HG02973 (cell line): ENCODE measurements around the gene CACNA1E.

Experiments
- ATAC-seq: cut with Tn5 transposase; IDR thresholded peaks from one replicate; pipeline ENCODE4 v1.9.1; 2021; ENCODE audit warnings: moderate library complexity; ENCODE audit not compliant: unreplicated experiment

CACNA1E gene

DNA sequence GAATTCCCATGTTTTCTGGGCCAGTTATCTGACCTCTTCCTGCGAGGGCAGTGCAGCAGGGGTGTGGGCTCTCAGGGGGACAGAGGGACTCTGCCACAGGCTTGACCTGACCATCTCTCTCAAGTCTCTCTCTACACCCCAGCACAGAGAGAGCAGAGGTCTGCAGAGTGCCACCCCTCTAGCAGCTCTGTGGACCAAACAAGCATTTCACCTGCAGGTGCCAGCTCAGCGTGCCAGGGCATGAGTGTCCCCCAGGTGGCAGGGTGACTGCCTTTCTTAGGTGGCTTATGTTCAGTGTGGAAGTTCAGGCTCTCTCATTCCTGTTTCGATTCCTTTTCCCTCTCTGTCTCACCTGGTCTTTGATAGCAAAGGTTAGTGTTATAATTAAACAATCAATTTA, 191.3 kb downstream of the CACNA1E start:
- ATAC-seq: no peak

GRCh38 chr1:181675091-181675917, 192.0 kb downstream of the CACNA1E start:
- ATAC-seq: no peak

- ATAC-seq: no peak
These were observed 192.5 kb downstream of the CACNA1E start for GRCh38 chr1:181675918-181676190.

DNA sequence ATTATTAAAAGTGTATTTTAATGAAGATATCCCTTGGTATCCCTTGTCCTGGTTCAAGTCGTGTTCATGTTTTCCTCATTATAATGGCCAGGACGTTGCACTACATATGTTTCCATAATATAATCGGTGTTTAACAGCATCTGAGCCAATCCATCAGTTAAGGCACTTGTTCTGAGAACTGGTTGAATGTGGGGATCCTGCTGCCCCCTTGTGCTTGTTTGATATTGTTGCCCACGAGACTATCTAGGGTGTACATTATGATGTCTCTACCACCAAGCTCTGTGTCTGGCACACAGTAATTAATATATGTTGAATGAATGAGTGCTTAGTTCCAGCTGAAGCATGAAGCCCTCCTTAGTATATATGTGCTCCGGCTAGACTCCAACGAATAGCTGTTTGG, 193.0 kb downstream of the CACNA1E start:
- no peak for ATAC-seq

DNA sequence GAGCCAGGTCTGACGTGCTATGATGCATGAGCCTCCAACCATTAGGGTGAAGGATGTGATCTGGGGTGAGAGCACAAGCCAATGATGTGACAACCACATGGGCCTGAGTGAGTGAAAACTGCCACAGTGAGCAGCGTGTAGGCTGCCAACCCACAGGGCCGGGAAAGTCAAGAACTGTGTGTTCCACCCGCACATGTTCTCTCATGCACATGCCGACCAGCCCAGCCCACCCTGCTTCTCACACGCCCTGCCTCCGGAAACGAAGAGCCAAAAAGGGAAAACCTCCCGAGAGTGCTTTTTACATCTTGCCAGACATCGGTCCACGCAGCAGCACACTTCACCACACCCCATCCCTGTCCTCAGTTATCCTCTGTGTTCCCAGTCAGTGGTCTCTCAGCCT, 197.0 kb downstream of the CACNA1E start:
- no peak for ATAC-seq

DNA sequence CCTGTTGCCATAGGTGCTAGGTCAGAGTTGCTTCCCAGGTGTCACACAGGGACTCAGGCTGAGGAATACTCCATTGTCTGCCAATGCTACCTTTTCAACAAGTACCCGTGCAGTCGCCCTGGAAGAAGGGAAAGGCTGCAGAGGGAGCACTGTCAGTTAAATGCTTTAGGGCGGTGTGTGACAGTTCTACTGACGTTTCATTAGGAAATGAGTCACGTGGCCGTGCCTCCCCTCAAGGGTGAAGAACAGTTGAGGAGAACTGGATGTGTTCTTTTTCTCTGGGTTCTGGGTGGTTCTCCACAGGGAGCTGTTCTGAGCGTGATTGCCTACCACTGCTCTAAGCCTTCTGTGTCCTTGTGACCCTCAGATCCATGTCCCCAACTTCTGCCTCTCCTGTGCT, 197.6 kb downstream of the CACNA1E start:
- ATAC-seq: no peak

- no peak for ATAC-seq
These were observed 201.9 kb downstream of the CACNA1E start for GRCh38 chr1:181685211-181685610.

- ATAC-seq: no peak
These were observed 218.6 kb downstream of the CACNA1E start for GRCh38 chr1:181701891-181702290.

GRCh38 chr1:181704546-181704945, 221.2 kb downstream of the CACNA1E start:
- ATAC-seq: no peak

DNA sequence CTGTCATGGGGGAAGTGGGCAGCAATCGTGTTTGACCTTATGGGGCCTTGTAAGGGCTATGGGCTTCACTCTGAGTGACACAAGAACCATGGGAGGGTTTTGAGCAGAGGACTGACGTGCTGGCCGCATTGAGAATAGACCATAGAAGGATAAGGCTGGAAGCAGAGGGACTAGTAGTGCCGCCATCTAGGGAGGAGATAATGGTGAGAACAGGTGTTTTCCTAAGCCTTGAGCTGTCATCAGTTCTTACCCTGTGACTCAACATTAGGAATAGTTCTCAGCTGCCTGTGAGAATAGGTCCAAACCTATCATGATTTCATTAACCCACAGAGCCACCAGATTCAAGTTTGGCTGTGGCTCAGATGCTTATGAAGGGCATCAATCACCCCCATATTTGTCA, 228.5 kb downstream of the CACNA1E start:
- no peak for ATAC-seq

- no peak for ATAC-seq
These were observed 229.4 kb downstream of the CACNA1E start for GRCh38 chr1:181712711-181713110.

DNA sequence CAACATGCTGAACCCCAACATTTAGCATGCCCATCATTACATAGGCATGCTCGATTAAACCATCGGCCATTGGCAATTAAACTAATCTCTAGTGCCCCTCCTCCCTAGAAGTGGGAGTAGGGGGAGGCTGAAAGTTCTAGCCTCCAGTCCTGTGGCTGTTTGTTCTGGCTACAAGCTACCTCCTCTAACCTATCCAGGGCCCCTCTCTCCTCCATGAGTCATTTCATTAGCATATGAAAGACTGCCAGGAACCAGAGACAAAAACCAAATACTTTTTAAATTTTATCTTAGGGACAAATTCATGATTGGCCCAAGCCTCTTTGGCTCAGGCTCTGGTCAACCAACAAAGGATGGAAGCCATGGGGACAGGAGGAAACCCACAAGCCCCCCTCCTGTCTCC, 231.1 kb downstream of the CACNA1E start:
- no peak for ATAC-seq

- no peak for ATAC-seq
These were observed 234.7 kb downstream of the CACNA1E start for GRCh38 chr1:181718034-181718433.

DNA sequence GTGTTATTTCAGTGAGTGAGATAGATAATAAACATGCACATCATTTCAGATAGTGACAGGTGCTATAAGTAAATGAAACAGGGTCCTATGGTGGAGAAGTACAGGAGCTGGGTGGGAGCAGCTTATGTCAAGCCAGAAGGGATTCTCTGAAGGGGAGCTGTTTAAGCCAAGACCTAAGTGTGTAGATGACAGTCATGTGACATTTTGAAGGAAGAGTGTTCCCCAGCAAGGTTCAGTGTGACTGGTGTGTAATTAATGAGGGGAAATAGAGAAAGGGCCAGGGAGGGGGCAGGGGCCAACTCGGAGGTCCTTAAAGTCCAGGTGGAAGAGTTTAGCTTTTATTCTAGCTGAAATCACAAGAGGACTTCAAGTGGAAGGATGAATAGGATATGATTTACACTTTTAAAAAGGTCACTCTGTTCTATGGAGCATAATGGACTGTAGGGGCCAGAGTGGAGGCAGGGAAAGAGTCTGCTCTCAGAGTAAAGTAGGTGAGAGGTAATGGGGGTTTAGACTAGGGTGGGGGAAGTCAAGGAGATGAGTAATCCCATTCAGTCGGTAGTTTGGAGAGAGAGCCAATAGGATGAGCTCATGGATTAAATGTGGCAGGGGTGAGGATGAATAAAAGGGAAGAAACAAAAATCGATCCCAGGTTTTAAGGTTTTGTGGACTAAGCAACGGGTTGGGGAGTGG, 243.1 kb downstream of the CACNA1E start:
- no peak for ATAC-seq

- ATAC-seq: no peak
These were observed 247.3 kb downstream of the CACNA1E start for GRCh38 chr1:181730606-181731005.

- no peak for ATAC-seq
These were observed 249.1 kb downstream of the CACNA1E start for GRCh38 chr1:181732218-181732990.

DNA sequence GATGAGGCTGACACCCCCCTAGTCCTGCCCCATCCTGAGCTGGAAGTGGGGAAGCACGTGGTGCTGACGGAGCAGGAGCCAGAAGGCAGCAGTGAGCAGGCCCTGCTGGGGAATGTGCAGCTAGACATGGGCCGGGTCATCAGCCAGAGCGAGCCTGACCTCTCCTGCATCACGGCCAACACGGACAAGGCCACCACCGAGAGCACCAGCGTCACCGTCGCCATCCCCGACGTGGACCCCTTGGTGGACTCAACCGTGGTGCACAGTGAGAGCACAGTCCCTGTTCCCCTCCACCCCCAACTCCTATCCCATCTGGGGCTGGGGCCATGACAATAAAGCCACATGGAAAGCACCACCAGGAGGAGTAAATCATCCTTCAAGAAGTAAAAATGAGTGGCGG, 250.2 kb downstream of the CACNA1E start:
- no peak for ATAC-seq

DNA sequence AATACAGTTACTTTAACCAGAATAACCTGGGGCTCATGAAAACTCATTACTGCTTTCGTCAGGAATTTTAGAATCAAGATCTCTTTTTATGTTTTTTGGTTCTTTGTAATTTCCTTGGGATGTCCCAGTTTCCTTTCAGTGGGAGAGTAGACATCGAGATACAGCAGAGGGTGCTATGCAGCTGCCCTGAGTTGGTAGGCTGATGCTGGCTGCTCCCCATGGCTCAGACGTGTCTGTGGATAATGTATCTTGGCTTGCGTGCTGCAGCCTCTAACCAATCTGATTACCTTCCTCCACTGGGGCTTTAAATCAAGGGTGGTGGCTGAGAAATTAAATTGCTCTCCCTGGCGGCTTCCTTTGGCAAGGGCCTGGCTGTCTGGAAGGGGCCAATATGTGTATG, 253.7 kb downstream of the CACNA1E start:
- no peak for ATAC-seq

DNA sequence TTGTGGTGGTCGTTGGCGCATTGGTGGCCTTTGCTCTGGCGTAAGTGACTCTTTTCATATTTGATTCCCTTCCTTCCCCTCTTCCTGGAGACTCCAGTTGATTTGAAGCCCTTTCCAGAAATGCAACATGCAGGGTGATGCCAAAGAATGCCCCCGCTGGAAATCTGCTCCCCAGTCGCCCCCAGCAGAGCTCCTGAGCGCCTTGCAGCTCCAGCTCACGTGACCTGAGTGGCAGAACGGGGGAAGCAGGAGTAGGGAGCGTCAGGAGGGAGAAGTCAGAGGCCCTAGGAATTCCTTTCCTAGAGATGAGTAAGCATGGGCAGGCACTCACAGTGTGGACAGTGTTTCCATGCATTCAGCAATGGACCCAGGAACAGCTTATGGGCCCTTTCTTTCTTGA, 255.9 kb downstream of the CACNA1E start:
- no peak for ATAC-seq

- ATAC-seq: no peak
These were observed 259.1 kb downstream of the CACNA1E start for GRCh38 chr1:181742426-181742825.

GRCh38 chr1:181743878-181744312, 260.6 kb downstream of the CACNA1E start:
- no peak for ATAC-seq

DNA sequence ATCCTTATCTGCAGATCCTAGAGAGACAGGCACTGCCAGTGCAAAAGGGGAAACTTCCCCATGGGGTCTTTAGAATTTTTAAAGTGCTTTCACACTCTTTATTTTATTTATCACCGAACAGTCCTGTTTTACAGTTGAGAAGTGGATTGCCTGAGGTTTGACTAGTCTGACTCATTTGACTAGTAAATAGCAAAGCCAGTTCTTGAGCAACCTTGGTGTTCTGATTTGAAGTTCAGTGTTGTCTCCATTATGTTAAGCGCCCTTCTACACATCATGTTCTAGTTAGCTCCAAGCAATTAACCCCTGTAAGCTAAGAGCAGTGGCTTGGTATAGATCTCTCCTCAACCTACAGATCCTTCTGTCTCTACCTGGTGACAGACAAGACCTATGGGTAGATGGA, 262.9 kb downstream of the CACNA1E start:
- no peak for ATAC-seq
